Amygdala (tissue), 56 donors: Measurements from ENCODE around the gene SDHAF2.
"Not testable (repeated sequence)": the region's sequence is repeated elsewhere in the genome, so short reads cannot be mapped to it uniquely, and the experiment has no call there.

Experiments
- DNase-seq, 56 donors: peaks; one replicate each; lab custom pipeline; 2025; lab: John Stamatoyannopoulos, UW

SDHAF2 gene

GRCh38 chr11:61474013-61474643, 44.2 kb downstream of the SDHAF2 start:
- no peak for DNase-seq

DNA sequence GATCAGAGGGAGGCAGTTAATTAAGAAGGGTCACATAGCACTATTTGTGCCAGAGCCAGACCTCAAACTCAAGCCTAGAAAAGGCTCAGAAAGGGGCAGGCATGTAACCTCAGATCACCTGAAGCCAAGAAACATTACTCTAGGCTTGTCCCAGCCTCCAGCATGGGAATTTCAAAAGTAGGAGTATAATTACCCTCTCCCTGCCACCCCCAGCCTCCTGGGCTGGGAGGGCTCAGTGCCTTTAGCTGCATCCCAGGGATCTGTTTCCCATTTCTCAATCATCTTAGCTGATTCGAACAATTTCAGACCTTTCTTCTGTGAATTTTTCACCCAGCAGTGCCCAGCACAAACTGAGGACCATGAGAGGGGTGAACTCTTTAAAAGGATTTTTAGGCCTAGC, 45.5 kb downstream of the SDHAF2 start:
- DNase-seq: no peak

DNA sequence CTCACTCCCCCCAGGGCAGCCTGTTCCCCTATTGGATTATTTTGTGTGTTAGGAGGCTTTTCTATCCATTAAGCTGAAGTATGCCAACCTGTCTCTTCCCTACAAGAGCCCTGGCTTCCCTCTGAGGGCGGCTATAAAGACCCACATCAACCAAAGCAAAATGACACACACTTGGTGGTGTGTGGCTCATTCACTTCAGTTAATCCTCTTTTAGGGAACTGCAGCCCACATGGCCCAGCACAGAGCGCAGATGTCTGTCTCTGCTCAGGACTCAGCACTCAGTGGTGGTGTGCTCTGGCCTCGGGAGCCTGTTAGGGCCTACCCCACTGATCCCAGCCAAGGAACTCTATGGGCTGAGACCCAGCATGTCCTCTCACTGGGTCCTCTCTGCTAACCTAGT, 46.4 kb downstream of the SDHAF2 start:
- DNase-seq: no peak

DNA sequence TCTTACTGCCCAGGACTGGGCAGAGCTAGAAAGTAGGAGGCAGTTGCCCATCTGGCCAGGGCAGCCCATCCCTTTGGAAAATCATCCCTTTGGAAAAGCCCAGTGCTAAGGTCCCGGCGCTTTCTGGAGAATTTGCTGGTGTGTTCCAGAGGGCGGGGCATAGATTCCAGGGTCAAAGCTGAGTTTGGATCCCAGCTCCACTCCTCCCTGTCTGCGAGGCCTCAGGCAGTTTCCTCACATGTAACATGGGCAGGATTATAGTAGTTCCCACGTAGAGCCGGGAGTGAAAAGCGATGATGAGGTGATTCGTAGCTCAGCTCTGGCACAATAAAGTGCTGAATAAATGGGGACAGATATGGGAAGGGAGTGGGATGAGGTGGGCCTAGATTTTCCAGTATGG, 47.2 kb downstream of the SDHAF2 start:
- DNase-seq: no peak

DNA sequence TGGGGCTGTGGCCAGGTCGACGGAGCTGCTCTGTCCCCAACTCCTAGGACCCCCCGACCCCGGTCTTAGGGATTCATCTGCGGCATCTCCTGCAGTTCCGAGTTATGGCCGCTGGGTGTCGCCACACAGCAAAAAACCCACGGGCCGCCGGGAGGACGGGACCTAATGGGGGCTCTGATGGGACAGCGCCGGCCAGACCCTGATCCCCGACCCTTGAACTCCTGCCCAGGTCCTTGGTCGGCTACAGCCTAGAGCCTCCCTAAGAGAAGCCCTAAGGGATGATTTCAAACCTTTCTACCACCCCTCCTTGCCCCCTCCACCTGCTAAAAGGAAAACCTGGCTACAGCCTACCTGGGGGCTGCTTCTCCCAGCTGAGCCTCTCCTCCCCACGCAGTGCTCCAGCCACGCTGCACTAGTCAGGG, 47.8 kb downstream of the SDHAF2 start:
- peak in 18 of 56 donors; percentile 7 to 66 (median 23) for DNase-seq

- DNase-seq: not testable (repeated sequence)
Measured at GRCh38 chr11:61479360-61480058, 49.6 kb downstream of the SDHAF2 start.

DNA sequence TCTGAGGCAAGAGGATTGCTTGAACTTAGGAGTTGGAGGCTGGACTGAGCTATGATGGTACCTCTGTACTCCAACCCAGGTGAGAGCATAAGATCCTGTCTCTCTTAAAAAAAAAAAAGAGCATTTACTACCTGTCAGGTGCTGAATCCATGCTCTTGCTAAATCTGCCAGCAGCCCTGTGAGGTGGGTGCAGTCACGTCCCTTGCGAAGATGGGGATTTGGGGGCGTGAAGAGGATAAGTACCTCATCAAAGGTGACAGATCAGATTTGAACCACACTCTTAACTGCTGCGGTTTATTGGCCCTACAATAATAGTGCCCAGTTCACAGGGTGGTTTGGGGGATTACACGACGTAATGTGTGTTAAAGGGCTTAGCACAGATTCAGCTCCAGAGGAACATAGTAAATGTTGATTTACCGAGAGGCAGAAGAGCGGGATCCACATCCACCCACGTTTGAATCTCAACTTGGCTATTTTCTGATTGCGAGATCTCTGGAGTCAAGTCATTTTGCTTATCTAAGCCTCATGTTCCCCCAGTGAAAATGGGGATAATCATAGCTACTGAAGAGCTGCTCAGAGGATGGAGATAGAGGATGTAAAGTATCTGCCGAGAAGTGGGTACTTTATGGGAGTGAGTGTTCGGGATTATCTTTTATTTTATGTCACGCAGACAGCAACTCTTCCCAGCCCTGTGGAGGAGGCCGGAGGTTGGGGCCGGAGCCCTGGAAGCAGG, 50.5 kb downstream of the SDHAF2 start:
- DNase-seq: no peak

- DNase-seq: peak in 2 of 56 donors; percentile 18
Measured at GRCh38 chr11:61480994-61481335, 51.0 kb downstream of the SDHAF2 start.

DNA sequence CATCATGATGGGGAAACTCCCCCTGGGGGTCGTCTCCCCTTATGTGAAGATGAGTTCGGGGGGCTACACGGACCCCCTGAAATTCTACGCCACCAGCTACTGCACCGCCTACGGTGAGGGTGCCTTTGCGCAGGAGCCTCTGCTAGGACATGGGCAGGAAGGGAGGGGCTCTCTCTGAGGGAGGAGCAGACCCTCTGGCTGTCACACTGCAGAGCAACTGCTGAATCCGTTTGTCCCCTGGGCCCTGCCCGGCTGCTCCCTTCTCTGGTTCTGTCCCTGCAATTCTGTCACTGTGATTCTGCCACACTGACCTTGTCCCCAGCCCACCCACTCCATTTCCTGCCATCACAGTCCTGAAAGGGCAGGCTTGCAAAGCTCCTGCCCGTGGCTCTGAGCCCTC, 51.9 kb downstream of the SDHAF2 start:
- no peak for DNase-seq

- no peak for DNase-seq
Measured at GRCh38 chr11:61482513-61482912, 52.6 kb downstream of the SDHAF2 start.

GRCh38 chr11:61484541-61484940, 54.6 kb downstream of the SDHAF2 start:
- no peak for DNase-seq

- DNase-seq: no peak
Measured at GRCh38 chr11:61485080-61485479, 55.2 kb downstream of the SDHAF2 start.

DNA sequence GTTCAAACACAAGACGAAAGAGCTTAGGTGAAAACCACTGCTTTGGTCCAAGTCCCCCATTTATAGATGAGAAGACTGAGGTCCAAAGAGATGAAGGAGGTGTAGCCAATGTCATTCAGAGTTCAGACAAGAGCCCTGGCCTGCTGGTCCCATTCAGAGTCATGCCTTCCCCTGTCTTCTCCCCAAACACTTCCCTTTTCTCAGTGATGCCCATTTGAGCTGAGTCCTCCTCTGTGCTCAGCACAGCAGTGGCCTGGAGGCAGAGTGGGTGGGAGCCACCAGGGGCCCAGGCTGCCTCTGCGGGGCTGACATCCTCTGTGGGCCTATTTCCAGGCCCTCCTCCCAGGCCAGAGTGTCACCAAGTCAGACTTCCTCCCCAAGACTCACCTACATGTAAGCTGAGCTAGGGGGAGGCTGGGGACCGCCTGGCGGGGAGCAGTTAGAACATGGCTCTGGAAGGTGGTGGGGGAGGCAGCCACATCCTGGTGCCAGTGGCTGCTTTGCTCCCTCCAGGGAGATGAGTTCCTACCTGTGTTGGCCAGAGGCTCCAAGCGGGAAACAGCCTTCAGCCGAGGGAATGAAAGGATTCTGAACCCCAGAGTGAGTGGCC, 56.2 kb downstream of the SDHAF2 start:
- DNase-seq: no peak

DNA sequence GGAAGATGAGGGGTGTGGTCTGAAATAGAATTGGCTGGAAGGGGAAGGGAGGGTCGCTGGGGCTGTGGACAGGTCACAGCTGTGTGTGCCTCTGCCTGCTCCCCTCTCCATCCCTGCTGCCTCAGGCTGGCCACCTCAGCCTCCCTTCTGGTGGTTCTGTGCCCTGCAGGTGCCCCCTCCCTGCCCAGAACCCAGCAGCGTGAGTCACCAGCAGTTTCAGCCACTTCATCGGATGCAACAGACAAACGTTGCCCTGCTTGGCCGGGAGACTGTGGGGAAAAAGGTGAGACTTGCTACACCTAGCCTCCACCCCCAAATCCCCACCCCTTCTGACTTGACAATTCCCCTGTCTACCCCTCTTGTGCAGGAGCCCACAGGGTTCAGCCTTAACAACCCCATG, 56.9 kb downstream of the SDHAF2 start:
- DNase-seq: no peak

DNA sequence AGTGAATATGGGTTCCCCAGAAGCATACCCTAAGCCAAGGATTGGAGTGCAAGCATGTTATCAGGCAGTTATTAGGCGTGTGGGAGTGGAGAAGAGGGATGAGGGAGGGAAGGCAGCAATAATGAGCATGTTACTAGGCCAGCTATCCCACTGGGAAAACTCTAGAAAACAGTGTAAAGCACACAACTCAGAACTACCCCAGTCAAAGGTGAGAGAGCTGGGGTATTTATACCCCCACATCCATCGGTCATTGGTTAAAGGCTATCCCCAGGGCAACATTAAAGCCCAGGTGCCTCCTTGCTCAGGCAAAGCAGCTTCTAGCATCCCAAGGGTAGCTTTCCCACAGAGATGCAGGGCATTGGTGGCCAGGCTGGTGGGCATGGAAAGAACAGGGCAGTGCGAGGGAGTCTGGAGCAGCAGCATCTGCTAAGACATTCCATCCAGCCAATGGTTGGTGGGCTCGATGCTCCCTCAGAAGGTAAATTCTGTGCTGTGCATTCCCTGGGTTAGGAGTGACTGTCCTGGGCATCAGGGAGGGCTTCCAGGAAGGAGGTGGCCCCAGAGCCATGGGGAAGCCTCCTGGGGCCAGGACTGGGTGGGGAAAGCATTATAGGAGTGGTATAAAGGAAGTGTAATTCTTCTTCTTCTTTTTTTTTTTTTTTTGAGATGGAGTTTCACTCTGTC, 57.6 kb downstream of the SDHAF2 start:
- DNase-seq: no peak

GRCh38 chr11:61488651-61489291, 58.8 kb downstream of the SDHAF2 start:
- peak in 2 of 56 donors; percentile 31 to 38 for DNase-seq

DNA sequence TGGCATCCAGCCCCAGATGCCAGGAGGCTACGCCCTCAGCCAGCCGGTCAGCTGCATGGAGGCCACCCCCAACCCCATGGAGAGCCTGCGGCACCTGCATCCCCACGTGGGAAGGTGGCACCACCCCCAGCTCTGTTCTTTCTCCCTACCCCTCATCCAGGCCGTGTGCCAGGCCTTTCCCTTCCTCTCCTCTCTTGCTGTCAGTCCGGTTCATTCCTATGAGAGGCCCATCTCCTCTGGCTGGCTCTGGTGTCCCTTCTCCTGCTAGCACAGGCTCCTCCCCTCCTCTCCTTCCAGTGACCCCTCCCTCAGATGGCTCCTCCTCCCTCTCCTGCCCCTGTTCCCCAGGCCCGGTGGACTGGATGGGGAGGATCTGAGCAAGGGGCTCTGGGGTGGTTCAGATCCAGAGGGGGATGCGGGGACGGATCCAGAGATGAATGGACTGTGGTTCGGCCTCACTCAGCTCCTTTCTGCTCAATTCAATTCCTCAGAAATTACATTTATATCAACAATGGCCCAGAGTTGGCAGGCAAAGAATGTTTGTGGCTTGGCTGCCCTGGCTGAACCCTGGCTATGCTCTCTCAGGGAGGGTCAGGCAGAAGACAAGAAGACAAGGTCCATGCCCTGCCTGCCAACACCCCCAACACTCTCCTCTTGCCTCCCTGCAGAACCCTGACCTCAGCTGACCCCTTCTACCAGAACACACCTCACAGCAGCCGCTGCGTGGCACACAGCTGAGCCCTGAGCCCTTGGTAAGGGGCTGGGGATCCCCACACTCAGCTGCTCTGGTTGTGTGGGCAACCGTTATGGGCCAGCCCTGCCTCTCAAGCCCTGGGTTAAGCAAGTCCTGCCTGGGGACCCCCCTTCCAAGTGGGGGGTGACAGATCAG, 60.2 kb downstream of the SDHAF2 start:
- no peak for DNase-seq

DNA sequence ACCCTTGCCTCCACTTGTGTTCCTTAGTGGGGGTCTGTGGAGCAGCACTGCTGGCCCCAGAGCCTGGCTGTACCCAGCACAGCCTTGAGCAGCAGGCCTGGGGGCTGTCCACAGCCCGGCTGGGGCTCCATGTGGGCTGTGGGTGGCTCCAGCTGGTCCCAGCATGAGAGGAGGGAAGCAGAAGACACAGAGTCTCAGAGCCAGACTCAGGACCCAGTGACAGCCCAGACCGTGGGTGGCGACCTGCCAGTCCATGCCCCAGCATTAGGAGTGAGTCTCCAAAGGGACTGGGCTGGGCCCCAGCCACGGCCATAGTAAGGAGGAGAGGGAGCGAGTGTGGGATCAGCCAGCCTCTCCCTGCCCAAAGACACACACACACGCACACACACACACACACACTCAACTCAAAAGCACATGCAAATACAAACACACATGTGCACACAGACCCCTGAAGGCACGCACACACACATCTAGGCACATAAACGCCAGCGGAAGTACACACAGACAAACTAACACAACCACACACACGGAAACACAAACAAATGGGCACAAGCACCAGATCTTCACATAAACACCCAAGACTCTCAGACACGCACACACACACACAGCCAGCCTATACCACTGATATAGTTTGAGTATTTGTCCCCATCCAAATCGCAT, 61.9 kb downstream of the SDHAF2 start:
- peak in 5 of 56 donors; percentile 12 to 51 (median 29) for DNase-seq
